IPS-18c (cell line): Measurements from ENCODE around the gene RPS15.
A peak's percentile ranks its signal among the peaks of the same experiment; 100 is the strongest.
"Not testable (repeated sequence)": the region's sequence is repeated elsewhere in the genome, so short reads cannot be mapped to it uniquely, and the experiment has no call there.

ENCODE experiments used
- H3K4me3 ChIP-seq: 2 replicates; pipeline ENCODE4 v1.7.0; 2013; ENCODE audit warnings: low read depth, mild to moderate bottlenecking, low read length, moderate library complexity; ENCODE audit not compliant: insufficient read depth
- H3K9me3 ChIP-seq: one replicate; pipeline ENCODE4 v1.6.1; 2013; ENCODE audit warnings: mild to moderate bottlenecking, low read length, moderate library complexity; ENCODE audit not compliant: control insufficient read depth, insufficient read depth

The RPS15 gene

DNA sequence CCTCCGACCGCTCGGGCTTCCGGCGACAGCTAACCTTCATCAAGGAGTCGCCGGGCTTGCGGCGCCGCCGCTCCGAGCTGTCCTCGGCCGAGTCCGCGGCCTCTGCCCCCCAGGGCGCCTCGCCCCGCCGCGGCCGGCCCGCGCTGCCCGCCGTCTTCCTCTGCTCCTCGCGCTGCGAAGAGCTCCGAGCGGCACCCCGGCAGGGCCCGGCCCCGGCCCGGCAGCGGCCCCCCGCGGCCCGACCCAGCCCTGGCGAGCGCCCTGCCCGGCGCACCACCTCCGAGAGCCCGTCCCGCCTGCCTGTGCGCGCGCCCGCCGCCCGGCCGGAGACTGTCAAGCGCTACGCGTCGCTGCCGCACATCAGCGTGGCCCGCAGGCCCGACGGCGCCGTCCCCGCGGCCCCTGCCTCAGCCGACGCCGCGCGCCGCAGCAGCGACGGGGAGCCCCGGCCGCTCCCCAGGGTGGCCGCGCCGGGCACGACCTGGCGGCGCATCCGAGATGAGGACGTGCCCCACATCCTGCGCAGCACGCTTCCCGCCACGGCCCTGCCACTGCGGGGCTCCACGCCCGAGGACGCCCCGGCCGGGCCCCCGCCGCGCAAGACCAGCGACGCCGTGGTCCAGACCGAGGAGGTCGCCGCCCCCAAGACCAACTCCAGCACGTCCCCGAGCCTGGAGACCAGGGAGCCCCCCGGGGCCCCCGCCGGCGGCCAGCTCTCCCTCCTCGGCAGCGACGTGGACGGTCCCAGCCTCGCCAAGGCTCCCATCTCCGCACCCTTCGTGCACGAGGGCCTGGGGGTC, 31.3 kb downstream of the RPS15 start:
- H3K9me3 ChIP-seq, result peaks cover 4% of the 10 kb centered on the region
- H3K4me3 ChIP-seq, result no peak overlapping the region; the same call in 1 of the 2 replicates

DNA sequence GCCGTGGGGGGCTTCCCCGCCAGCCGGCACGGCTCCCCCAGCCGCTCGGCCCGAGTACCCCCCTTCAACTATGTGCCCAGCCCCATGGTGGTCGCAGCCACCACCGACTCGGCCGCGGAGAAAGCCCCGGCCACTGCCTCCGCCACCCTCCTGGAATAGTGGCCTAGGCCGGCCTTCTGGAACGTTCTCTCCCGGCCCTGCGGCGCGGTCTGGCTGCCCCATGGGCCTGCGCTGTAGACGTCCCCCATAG, 31.8 kb downstream of the RPS15 start:
- peak overlapping the region; percentile 40; the same call in 1 of the 2 replicates for H3K4me3 ChIP-seq
- H3K9me3 ChIP-seq, result peaks cover 4% of the 10 kb centered on the region

DNA sequence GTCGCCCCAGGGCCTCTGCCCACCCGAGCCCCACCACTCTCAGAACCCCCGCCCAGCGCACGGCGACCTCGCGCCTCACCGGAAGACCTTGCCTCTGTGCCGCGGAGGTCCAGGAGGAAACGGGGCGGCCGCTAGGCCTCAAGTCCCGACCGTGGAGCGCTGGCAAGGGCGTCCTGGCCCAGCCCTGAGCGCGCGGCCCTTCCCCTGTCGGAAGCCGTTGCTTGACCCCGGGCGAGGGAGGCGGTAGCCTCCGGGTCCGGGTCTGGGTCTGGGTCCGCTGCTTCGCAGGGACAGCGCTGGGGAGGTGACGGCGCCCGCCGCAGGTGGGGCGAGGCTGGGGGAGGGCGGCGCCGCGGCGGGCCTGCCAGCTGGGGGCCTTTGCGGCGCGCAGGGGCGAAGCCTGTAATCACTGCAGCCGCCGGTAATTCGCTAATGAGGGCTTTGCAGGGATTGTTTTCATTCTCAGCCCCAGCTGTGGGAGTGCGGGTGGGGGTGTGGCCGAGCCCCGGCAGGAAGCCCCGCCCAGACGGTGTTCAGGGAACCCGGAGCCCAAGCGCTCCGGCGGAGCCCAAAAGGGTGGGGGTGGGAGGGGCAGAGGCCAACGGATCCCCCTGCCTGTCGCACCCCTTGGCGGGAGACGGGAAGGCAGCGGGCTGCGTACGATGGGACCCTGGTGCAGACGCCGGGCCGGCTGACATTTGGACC, 32.3 kb downstream of the RPS15 start:
- H3K4me3 ChIP-seq, result peak overlapping the region; percentile 40
- peaks cover 4% of the 10 kb centered on the region for H3K9me3 ChIP-seq

DNA sequence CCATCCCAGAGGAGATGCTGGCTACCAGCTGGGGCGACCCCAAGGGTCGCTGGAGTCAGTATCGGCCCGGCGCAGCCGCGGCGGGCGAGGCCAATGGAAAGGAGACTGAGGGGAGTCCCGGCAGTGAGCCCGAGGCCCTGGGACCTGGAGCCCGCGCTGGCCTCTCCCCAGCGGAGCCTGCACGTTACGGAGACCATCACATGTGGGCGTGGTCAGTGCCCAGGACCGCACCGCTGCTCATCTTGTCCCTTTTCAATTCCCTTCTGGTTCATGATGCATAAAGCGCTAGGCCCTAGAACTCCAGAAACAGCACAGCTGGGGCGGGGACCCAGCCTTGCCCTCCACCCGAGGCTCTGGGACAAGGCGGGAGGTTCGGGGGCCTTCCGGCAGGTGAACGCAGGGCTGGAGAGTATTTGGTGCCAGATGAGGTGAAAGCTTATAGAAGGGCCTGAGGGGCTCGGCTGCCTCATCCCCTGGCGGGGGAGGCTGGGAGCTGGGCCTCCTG, 32.9 kb downstream of the RPS15 start:
- H3K4me3 ChIP-seq, result peak overlapping the region; percentile 40
- peaks cover 2% of the 10 kb centered on the region for H3K9me3 ChIP-seq

DNA sequence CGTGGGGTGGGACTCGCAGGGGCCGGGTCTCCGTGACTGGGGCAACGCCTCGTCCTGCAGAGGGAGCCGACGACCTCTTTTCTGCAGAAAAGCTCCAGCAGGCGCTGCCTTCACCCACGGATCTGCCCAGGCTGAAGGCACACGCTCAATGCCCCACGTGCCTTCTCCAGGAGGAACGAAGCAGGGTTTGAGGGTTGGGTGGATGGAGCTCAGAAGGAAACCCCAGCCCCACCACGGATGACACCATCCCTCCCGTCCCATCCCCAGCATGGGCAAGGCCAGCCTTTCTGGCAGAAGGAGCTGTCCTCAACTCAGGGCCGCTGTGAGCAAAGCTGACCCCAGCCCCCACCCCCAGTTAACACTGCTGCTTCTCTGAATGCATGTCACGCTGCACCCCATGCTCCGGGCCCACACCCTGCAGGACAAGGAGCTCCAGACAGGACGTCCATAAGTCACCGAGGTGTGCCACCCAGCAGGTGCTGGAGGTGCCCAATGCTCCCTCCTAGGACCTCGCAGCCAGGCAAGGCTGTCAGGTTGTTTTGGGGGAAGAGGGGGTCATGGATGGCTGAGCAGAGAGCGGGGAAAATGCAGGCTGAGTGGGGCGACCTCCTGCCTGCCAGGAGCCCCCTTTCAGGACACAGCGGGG, 33.4 kb downstream of the RPS15 start:
- Histone ChIP-seq H3K4me3 (no peak overlapping the region), H3K9me3 (no peaks in the 10 kb centered on the region)

DNA sequence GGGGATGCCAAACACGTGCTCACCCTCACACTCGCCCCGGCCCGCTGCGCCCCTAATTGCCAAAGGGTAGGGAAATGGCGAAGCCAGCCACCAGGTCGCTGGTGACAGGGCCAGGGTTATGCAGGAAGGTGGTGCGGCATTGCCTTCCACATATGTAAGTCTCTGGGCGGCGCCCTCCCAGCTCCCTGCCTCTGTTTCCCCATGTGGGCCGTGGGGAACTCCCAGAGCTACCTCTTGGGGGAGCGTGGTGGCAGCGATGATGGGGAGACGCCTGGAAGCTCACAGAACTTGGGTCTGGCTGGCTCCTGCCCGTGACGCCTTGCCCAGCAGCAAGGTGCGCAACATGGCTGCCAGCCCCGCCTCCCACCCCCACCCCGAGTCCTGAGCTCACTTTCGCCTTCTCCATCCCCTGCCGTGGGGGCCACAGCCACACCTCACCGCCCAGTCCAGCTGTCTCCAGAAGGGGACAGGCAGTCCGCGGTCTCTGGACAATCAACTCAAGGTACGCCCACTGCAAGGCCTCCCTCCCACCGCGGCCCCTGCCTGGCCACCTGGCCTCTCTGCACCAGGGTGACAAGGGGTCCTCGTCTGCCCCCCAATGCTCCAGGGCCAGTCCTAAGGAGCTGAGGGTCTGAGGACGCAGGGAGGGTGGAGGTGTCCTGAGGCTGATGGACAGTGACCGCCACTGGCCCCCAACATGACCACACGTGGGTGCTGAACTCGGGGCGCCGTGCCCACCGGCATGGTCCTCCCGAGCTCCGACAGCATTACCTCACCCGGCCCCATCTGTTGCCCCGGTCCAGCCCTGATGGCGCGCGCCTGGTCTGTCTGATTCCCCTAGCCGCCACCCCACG, 34.3 kb downstream of the RPS15 start:
- H3K9me3 ChIP-seq, result no peaks in the 10 kb centered on the region

DNA sequence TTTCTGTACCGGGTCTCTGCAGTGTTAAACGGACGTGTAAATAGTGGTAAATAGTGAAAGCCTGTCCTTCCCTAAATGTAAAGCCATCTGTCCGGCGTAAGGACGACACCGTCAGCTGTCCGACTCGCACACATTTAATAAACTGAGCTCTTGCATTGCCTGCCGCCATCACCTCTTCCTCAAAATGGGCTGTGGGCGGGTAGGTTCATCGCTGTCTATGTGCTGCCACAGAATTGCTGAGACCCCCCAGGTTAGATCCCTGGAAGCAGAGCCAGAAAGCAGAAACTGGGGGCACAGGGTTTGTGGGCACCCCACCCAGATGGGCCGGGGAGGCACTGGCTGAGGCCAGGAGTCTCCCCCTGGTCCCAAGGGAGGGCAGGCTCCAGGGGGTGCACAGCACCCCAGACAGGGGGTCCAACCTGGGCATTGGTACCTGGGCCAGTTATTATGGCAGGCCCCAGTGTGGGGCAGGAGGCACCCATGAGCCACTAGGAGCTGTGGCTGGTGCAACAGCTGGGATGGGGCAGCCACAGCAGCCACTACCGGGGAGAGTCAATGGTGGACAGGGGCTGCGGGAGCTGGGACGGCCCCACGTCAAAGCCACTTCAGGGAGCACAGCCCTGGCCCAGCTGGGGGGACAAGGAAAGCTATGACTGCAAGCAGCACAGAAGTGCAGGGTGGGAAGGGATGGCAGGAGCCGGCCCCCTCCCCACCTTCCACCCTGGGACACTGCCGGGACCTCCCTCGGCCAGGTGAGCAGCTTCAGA, 35.1 kb downstream of the RPS15 start:
- Histone ChIP-seq H3K4me3 (no peak overlapping the region), H3K9me3 (no peaks in the 10 kb centered on the region)

More for the DNA sequence above, 34.3 kb downstream of the RPS15 start:
- H3K4me3 ChIP-seq, result no peak overlapping the region

DNA sequence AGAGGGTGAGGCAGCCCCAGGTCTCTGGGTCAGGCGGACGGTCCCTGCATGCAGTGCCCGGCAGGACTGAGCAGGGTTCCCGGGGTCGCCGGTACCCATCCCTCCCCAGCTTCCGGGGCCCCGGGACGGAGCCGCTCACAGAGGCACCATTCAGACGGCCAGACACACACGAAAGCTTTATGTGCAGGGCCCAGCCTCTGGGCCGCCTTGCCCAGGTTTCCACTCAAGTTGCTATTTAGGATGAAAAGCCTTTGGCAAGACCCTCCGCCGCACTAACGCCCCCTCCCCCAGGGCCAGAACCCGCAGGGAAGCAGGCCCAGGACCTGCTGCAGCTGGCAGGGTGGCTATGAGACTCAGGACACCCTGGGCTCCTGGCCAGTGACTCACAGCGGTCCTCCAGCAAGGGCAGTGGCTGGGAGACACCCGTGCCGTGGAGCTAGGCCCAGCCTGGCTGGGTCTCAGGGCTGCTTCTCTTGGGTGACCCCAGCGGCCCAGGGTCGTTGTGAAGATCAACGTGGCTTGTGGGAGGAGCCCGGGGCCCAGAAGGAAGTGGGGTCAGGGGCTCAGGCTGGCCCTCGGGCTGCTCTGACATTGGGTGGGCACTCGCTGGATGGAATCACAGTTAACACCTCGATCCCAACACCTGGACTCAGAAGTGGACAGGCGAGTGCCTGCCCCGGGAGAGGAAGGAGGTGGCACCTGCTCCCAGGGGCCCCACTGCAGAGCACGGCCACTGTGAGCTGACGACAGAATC, 36.0 kb downstream of the RPS15 start:
- Histone ChIP-seq H3K9me3 (no peaks in the 10 kb centered on the region), H3K4me3 (no peak overlapping the region)

DNA sequence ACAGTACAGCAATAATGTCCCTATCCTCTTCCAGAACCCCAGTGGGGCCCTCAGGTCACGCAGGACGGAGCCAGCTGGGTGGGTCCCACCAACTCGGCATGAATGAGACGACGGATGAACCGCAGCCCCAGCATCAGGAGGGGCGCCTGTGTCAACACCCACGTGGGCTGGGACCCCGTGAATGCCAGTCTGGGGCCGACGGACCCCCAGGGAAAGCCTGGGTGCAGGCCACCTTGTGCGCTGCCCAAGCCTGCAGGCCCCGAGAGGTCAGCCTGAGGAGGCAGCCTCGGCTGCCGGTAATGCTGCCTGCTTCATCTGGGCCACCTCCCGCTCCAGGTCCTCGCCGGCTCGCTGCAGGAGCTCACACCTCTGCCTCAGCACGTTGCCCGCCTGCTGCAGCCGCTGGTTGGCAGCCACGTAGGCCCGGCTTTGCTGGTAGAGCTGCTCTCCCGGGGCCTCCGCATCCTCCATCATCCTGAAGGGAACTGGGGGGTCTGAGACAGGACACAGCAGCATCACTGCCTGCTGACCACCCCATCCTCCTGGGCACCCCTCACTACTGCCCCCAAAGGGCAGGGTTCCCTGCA, 36.7 kb downstream of the RPS15 start:
- H3K9me3 ChIP-seq, result no peaks in the 10 kb centered on the region
- no peak overlapping the region for H3K4me3 ChIP-seq

DNA sequence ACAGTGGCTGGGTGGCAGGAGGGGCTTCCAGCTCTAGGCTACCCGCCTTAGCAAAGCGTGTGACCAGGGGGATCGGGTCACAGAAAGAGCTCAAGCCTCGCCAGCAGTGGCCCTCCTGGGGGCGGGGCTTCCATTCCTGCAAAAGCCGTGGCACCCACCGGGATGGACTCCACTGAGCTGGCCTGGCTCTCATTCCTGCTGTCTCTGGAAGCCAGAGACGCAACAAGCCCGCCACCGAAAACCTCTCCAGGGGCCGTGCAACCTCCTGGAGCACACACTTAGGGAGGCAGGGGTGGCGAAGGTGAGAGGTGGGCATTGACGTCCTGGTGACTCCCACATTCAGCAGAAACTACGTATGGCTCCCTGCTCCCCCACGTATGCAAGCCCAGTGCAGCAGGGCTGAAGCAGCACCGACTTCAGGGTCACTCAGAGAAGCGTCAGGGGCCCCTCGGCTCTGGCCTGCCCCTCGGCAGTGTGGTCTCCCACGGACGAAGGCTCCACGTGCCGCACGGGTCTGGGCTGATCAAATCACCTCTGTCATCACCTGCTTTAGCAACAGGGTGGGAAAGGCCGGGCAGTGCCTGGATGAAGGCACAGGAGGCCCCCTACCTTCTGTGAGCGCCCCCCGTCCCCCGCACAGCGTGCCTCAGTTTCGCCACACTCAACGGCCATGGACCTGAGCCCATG, 37.7 kb downstream of the RPS15 start:
- Histone ChIP-seq H3K4me3 (no peak overlapping the region), H3K9me3 (no peaks in the 10 kb centered on the region)

DNA sequence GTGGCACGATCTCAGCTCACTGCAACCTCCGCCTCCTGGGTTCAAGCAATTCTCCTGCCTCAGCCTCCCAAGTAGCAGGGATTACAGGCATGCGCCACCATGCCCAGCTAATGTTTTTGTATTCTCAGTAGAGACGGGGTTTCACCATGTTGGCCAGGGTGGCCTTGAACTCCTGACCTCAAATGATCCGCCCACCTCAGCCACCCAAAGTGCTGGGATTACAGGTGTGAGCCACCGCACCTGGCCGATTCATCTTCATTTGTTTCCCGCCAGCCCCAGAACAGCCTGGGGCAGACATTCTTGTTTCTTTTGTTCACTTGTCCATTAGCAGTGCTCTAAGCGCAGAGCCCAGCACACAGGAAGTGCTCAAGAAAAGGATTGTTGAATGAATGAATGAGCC, 38.9 kb downstream of the RPS15 start:
- H3K9me3 ChIP-seq, H3K4me3 ChIP-seq: not testable (repeated sequence)

DNA sequence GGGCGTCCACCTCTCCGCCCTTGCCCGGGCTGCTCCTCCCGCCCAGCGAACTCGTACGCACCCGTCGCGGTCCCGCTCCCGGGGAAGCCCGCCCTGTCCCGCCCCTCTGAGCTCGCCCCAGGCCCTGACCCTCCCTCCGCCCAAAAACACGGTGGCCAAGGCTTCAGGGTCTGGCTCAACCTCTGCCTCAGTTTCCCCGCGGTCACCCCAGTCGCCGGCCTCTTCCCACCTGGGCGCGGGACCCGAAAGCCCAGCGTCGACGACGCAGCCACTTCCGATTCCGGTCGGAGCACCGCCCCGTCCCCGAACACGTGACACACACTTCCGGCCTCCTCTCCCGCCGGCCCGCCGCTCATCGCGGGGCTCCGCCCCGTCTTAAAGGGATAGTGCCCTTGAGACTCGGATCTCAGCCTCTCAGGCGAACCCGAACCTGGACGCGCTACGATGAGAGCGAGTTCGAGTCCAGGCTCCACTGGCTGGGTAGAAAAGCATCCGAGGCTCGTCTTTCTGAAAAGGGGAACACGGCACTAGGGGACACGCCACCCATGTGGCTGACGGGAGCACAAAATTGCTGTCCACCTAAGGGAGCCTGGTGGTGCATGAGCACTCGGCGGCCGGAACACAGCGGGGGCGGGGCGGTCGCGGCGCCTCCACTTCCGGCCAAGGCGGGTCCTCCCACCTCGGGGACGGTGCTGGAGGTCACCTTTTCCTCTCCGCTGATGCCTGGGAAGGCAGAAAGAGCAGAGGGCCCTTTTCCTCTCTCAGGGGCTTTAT, 40.9 kb downstream of the RPS15 start, which contains the start of gene C19orf25:
Gene C19orf25, minus strand, starts transcription at position 282 of the 774 bp plus-strand sequence. CDS start 312 bp downstream, outside the sequence.
- Histone ChIP-seq H3K4me3 (peak within 1 kb of the TSS; percentile 85), H3K9me3 (no peaks in the 10 kb centered on the region)

DNA sequence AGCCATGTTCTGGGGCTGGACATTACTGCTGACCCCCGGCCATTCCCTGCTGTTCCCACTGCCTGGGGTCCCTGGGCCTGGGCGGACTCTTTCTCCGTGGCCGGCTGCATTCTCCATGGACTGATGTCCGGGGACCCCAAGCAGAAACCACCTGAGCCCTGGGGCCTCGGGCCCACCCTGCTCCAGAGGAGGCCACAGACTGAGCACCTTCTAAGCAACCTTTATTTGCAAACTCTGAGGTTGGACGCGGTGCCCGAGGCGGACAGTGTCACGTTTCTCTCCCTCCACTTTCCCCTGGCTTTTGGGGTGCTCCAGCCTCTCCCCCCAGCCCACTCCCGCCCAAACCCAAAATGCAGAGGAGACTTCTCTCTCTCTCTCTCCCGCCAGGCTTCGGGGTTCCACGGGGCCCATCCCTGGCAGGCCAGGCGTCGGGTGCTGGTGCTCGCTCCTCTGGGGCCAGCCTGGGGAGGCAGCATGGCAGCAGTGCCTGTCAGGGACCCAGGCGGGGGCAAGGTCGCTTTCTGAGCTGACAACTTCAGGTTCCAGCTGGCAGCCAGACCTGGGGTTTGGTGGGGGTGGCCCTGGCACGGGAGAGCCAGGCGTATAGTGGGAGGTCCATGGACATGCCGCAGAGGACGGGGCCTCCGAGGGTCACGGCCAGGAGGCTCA, 43.2 kb downstream of the RPS15 start:
- no peak overlapping the region for H3K4me3 ChIP-seq
- no peaks in the 10 kb centered on the region for H3K9me3 ChIP-seq

DNA sequence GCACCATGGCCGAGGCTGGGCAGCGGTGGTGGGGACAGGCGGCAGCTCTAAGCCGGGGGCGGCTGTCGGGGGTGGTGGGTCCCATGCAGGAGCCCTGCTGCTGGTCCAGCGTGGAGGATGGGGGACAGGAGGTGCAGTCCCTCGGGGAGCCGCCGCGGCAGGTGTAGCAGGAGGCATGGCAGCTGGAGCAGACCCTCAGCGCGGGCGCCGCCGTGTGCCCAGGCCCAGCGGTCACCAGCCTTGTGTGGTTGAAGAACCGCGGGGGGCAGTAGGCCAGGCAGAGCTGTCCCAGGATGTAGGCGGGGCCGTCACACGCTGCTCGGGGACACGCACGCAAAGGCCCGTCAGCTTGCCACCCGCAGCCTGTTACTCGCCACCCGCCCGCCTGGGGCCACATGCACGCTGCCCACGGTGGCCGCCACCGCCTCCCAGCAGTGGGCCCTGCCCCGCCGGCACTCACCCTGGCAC, 43.7 kb downstream of the RPS15 start:
- Histone ChIP-seq H3K4me3 (no peak overlapping the region), H3K9me3 (no peaks in the 10 kb centered on the region)
